ENCODE data around the gene C2CD3.
"Not testable (repeated sequence)": the region's sequence is repeated elsewhere in the genome, so short reads cannot be mapped to it uniquely, and the experiment has no call there.

Gene C2CD3

GRCh38 chr11:74169738-74170458, 904 bp downstream of the C2CD3 start:
- in situ Hi-C loops (cut with MboI; ENCODE audit: low pct_unique_long_range_greater_than_20kb, low sequenced_read_pairs) = no loop called here
- DNase-seq = peak; percentile 4

DNA sequence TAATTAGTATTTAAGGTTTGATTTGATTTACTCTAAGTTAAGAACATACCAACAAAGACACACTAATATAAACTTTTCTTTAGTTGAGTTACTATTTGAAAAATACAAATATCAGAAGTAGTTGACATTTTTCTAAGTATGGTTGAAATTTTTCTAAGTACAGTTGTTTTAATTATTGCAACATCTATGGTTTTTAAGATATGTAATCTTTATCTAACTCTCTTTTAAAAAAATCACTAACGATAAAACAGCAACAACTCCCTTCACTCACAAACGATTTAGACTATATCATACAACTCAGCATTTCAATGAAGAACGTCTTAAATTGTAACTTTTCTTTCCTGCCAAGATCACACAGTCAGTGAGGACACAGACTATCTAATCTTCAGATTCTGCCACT, 2.0 kb downstream of the C2CD3 start:
- DNase-seq = no peak
- in situ Hi-C loops (cut with MboI; ENCODE audit: low pct_unique_long_range_greater_than_20kb, low sequenced_read_pairs) = no loop called here

- in situ Hi-C loops (cut with MboI; ENCODE audit: low pct_unique_long_range_greater_than_20kb, low sequenced_read_pairs) = no loop called here
- DNase-seq = no peak
Measured at GRCh38 chr11:74162681-74163467, 7.9 kb downstream of the C2CD3 start.

GRCh38 chr11:74159642-74160041, 11.2 kb downstream of the C2CD3 start:
- in situ Hi-C loops (cut with MboI; ENCODE audit: low pct_unique_long_range_greater_than_20kb, low sequenced_read_pairs) = no loop called here
- DNase-seq = no peak

DNA sequence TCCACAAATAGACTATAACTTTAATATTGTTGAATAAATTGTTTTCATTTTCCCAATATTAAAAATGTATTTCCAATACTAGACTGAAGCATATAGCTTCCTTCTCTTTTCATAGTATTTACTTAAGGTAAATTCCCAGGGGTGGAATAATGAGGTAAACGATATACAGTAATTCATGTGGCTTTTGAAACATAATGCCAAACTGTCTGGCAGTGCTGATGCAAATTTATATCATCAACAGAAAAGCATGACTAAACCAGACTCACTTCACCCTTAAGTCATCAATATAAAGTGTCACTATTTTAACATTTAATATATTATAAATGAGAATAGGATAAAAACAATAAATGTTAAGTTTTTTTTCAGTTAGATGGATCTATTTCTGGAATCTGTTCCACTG, 13.6 kb downstream of the C2CD3 start:
- no peak for DNase-seq
- in situ Hi-C loops (cut with MboI; ENCODE audit: low pct_unique_long_range_greater_than_20kb, low sequenced_read_pairs) = no loop called here

DNA sequence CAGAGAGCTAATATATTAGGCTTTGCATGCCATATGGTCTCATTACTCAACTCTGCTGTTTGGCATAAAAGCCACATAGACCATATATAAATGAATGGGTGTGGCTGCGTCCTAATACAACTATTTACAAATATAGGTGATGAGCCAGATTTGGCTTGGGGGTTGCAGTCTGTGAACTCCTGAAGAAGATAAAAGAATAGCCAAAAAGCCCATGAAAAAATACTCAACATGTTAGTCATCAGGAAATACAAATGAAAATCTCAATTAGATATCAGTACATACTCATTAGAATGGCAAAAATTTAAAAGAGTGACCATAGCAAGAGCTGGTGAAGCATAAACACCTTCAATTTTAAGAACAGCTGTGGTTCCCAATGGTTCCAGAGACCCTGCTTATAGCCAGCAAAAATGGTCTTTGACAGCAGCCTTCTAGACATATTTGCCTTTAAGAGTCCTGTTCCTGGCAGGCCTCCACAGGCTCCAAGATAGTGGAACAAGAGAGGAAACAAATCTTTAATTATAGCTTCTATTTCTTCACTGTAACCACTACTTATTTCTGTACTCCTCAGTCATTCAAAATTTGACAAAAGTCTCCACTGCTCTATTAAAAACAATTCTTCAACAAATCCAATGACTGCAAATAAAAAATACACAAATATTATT, 16.1 kb downstream of the C2CD3 start:
- in situ Hi-C loops (cut with MboI; ENCODE audit: low pct_unique_long_range_greater_than_20kb, low sequenced_read_pairs) = no loop called here
- no peak for DNase-seq

DNA sequence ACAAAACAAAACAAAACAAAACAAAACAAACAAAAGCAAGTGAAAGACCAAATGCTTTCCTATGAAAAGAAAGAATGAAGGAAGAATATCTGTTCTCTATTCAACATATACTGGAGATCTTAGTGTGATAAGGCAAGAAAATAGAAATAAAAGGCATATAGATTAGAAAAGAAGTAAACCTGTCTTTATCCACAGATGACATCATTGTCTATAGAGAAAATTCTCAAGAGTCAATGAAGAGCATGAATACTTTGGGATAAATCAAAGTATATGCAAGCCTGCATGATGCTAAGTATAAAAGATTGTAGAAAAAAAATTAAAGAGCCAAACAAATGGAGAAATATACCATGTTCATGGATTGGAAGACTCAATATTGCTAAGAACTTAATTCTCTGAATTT, 17.6 kb downstream of the C2CD3 start:
- in situ Hi-C loops (cut with MboI; ENCODE audit: low pct_unique_long_range_greater_than_20kb, low sequenced_read_pairs) = no loop called here
- DNase-seq = no peak

DNA sequence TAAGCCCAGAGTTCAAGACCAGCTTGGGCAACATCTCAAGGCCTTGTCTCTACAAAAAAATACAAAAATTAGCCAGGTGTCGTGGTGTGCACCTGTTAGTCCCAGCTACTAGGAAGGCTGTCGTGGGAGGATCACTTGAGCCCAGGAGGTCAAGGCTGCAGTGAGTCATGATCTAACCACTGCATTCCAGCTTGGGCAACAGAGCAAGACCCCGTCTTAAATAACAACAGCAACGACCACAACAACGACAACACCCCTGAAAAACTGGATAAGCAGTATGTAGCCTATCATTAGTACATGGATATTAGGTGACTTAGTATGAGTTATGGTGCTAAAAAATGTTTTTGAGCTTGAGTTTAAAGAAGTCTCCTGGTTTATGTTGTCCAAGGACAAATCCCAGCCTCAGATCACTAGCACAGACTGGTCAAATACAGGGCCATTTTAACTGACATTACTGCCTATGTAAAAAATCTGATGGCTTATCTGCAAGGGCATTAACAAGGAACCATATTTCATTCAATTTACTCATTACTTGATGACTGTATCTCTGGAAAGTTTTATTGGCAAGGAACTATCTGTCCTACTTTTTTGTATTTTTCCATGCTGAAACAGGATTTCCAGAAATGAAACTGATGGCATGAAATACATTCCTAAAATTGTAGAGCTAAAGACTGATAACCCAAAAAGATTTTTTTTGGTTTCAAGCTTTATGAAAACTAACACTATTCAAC, 23.4 kb downstream of the C2CD3 start:
- in situ Hi-C loops (cut with MboI; ENCODE audit: low pct_unique_long_range_greater_than_20kb, low sequenced_read_pairs) = no loop called here
- DNase-seq = no peak

DNA sequence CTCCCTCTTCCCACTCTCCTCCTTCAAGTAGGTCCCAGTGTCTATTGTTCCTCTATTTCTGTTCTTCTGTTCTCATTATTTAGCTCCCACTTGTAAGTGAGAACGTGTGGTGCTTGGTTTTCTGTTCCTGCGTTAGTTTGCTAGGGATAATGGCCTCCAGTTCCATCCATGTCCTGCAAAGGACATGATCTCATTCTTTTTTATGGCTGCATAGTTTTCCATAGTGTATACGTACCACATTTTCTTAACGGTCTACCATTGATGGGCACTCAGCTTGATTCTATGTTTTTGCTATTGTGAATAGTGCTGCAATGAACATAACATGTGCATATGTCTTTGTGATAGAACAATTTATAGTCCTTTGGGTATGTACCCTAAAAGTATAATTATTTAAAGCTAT, 26.2 kb downstream of the C2CD3 start:
- in situ Hi-C loops (cut with MboI; ENCODE audit: low pct_unique_long_range_greater_than_20kb, low sequenced_read_pairs) = no loop called here
- DNase-seq = no peak

DNA sequence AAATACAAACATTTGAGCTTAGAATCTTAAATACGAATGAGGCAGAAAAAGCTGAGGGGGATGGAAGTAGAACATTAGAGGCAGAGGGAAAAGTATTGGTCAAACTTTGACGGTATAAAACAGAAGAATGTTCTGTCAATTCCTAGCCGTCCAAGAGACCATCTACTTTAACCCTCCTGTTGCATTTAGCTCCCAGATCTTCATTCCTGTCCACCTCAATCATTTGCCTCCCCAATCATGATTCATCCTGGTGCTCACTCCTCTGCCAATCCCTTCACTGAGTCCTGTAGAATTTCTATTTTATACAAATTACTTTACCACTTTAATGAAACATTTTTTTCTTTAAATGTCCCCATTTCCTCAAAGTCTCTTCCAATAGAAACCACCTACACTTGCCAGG, 28.2 kb downstream of the C2CD3 start:
- DNase-seq = no peak
- in situ Hi-C loops (cut with MboI; ENCODE audit: low pct_unique_long_range_greater_than_20kb, low sequenced_read_pairs) = no loop called here

DNA sequence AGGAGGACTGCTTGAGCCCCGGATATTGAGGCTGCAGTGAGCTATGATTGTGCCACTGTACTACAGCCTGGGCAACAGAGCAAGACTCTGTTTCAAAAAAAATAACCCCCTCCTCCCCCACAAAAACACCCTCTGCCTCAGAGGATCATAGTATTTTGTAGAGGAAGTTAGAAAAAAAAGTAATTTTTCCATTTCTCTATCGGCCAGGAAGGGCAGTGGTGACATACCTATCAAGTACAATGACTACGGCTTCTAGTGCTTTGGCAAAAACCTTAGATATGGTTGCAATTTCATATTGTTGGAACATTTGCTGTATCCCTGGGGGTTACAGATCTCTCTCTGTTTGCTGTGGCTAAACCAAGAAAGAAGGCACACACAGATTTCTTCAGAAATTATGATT, 28.9 kb downstream of the C2CD3 start:
- in situ Hi-C loops (cut with MboI; ENCODE audit: low pct_unique_long_range_greater_than_20kb, low sequenced_read_pairs) = no loop called here
- no peak for DNase-seq

GRCh38 chr11:74141241-74141695, 29.5 kb downstream of the C2CD3 start:
- in situ Hi-C loops (cut with MboI; ENCODE audit: low pct_unique_long_range_greater_than_20kb, low sequenced_read_pairs) = no loop called here
- DNase-seq = no peak

- DNase-seq; in situ Hi-C loops (cut with MboI; ENCODE audit: low pct_unique_long_range_greater_than_20kb, low sequenced_read_pairs): not testable (repeated sequence)
Measured at GRCh38 chr11:74139919-74140431, 30.8 kb downstream of the C2CD3 start.

GRCh38 chr11:74139151-74139918, 31.5 kb downstream of the C2CD3 start:
- DNase-seq = no peak
- in situ Hi-C loops (cut with MboI; ENCODE audit: low pct_unique_long_range_greater_than_20kb, low sequenced_read_pairs) = no loop called here

- DNase-seq = no peak
- in situ Hi-C loops (cut with MboI; ENCODE audit: low pct_unique_long_range_greater_than_20kb, low sequenced_read_pairs) = no loop called here
Measured at GRCh38 chr11:74138572-74138971, 32.2 kb downstream of the C2CD3 start.

- no peak for DNase-seq
- in situ Hi-C loops (cut with MboI; ENCODE audit: low pct_unique_long_range_greater_than_20kb, low sequenced_read_pairs) = no loop called here
Measured at GRCh38 chr11:74138021-74138420, 32.8 kb downstream of the C2CD3 start.

GRCh38 chr11:74135127-74135840, 35.5 kb downstream of the C2CD3 start:
- DNase-seq = no peak
- in situ Hi-C loops (cut with MboI; ENCODE audit: low pct_unique_long_range_greater_than_20kb, low sequenced_read_pairs) = no loop called here

- DNase-seq = no peak
- in situ Hi-C loops (cut with MboI; ENCODE audit: low pct_unique_long_range_greater_than_20kb, low sequenced_read_pairs) = no loop called here
Measured at GRCh38 chr11:74134661-74135060, 36.1 kb downstream of the C2CD3 start.

Measured in KBM-7 (cell line).